WI38 (cell line): ENCODE data around the gene PAFAH1B1.

Experiments used
- H3K4me3 ChIP-seq: 2 replicates; pipeline ENCODE4 v1.5.1; 2011; ENCODE audit warnings: low read depth, mild to moderate bottlenecking, control low read depth, low read length
- TF ChIP-seq, protein P1 (sequence below): IDR thresholded peaks from 2 replicates; pipeline ENCODE4 v1.5.1; 2012; ENCODE audit warnings: low read depth, mild to moderate bottlenecking, control low read depth, low read length

The PAFAH1B1 gene

GRCh38 chr17:2716649-2717048, 123.2 kb downstream of the PAFAH1B1 start:
- no peak overlapping the region for H3K4me3 ChIP-seq
- TF ChIP-seq, protein P1, sequence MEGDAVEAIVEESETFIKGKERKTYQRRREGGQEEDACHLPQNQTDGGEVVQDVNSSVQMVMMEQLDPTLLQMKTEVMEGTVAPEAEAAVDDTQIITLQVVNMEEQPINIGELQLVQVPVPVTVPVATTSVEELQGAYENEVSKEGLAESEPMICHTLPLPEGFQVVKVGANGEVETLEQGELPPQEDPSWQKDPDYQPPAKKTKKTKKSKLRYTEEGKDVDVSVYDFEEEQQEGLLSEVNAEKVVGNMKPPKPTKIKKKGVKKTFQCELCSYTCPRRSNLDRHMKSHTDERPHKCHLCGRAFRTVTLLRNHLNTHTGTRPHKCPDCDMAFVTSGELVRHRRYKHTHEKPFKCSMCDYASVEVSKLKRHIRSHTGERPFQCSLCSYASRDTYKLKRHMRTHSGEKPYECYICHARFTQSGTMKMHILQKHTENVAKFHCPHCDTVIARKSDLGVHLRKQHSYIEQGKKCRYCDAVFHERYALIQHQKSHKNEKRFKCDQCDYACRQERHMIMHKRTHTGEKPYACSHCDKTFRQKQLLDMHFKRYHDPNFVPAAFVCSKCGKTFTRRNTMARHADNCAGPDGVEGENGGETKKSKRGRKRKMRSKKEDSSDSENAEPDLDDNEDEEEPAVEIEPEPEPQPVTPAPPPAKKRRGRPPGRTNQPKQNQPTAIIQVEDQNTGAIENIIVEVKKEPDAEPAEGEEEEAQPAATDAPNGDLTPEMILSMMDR, result no peak

- no peak overlapping the region for H3K4me3 ChIP-seq
- TF ChIP-seq, protein P1, result no peak
Observed at GRCh38 chr17:2718150-2718938, 124.9 kb downstream of the PAFAH1B1 start.

- TF ChIP-seq, protein P1, result no peak
- no peak overlapping the region for H3K4me3 ChIP-seq
Observed at GRCh38 chr17:2719861-2720260, 126.4 kb downstream of the PAFAH1B1 start.

DNA sequence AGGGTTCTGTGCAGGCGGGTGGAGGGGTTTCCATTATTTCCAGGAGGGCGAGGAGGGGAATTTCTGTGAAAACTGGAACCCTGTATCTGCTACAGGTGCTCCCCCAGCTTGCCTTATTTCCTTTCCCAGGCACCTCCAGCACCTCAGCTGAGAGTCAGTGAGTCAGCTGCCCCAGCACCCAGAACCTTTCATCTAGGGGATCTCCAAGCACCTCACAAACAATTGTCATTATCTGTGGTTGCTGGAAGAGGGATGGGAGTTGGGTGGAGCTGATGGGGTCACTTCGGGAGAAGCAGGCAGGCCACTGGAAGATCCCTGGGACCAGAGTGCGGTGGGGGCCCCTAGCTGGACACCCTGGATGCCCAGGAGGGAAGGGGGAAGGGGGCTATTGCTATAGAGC, 128.1 kb downstream of the PAFAH1B1 start:
- TF ChIP-seq, protein P1, result no peak
- no peak overlapping the region for H3K4me3 ChIP-seq

GRCh38 chr17:2722611-2723010, 129.2 kb downstream of the PAFAH1B1 start:
- TF ChIP-seq, protein P1, result no peak
- no peak overlapping the region for H3K4me3 ChIP-seq

DNA sequence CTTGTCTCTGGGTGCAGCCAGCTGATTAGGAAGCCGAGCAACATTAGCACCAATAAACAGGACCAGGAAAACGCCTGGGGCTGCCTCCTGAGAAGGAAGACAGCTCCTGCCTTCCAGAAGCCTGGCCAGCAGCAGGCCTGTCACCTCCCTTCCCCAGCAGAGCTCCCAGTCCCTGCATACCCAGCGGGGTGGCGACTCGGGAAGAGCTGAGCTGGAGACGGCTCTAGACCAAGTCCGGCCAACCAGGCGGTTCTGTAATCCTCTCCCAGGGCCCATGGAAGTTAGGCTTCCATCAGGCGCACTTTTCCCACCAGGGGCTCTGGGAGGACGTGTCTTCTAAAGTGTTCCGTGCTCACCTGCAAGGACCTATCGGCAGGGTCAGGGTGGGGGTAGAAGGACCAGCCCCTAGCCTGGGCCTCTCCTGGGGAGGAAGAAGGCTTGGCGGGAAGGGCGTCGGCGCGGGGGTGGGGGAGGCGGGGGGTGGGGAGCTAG, 130.1 kb downstream of the PAFAH1B1 start:
- TF ChIP-seq, protein P1, result no peak
- H3K4me3 ChIP-seq, result no peak overlapping the region

DNA sequence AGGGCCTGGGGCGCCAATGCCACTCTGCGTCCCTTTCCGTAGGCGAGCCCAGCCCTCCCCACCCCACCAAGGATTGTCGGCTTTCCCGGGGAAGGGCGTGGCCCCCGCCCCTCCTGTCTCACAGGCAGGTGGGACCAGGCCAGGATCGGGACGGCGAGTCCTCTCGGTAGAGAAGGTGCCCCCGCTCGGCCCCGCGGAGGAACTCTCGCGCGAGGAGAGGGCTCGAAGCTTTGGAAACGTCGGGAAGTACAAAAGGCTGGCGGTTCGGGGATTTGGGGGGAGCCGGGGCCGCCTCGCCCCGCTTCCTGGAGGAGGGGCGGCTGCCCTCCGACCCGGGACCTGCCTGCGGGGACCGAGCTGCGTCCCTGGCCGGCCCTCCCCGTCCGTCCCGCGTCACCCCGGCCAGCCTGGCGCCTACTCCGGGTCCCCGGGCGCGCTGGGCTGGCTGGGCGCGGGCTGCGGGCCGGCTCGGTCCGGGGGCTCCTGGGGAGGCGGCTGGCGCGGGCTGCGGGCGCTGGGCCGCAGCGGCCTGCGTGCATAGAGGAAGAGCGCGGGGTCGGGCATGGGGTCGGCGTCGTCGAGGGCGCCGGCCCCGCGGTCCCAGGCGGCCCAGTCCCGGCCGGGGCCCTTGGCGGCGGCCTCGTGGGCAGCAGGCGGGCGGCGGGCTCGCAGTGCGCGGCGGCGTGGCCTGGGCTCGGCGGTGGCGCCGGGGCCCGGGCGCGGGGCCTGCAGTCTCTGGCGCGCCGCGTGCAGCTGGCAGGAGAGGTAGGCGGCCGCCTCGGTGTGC, 130.7 kb downstream of the PAFAH1B1 start:
- no peak overlapping the region for H3K4me3 ChIP-seq

More for the DNA sequence above, 130.7 kb downstream of the PAFAH1B1 start:
- TF ChIP-seq, protein P1, result no peak
